Mesenchymal stem cell (in vitro differentiated cells and primary cell): ENCODE results near the gene ARL4C.
A peak's percentile ranks its signal among the peaks of the same experiment; 100 is the strongest.

Source experiments
- DNase-seq: peaks from one replicate; pipeline ENCODE4 v3.0.0-alpha.2; 2013
- H2AFZ ChIP-seq: one replicate; pipeline ENCODE4 v1.6.1; 2013; ENCODE audit warnings: low read depth, mild to moderate bottlenecking, control low read depth, inconsistent platforms, low read length, moderate library complexity
- H2AK5ac ChIP-seq: 2 replicates; pipeline ENCODE4 v1.6.1; 2013; ENCODE audit warnings: low read length, moderate library complexity, mild to moderate bottlenecking, inconsistent platforms; ENCODE audit not compliant: severe bottlenecking
- H2BK120ac ChIP-seq: one replicate; pipeline ENCODE4 v1.6.1; 2013; ENCODE audit warnings: low read depth, mild to moderate bottlenecking, inconsistent platforms, low read length, moderate library complexity
- H2BK12ac ChIP-seq, 2 experiments: one replicate each; pipeline ENCODE4 v1.6.1; 2013; ENCODE audit warnings: inconsistent platforms in 2 of 2, low read length in 2 of 2, mild to moderate bottlenecking in 2 of 2, moderate library complexity in 2 of 2, control low read depth in 1 of 2
- H2BK15ac ChIP-seq: one replicate; pipeline ENCODE4 v1.6.1; 2013; ENCODE audit warnings: mild to moderate bottlenecking, low read depth, inconsistent platforms; ENCODE audit not compliant: poor library complexity, severe bottlenecking
- H2BK5ac ChIP-seq: 2 replicates; pipeline ENCODE4 v1.6.1; 2013; ENCODE audit warnings: low read depth, mild to moderate bottlenecking, low read length, control low read depth, inconsistent platforms; ENCODE audit not compliant: poor library complexity, severe bottlenecking
- H3K14ac ChIP-seq, 2 experiments: one replicate each; pipeline ENCODE4 v1.6.1; 2013; ENCODE audit warnings: inconsistent platforms in 2 of 2, low read length in 2 of 2, control low read depth in 1 of 2, mild to moderate bottlenecking in 1 of 2, moderate library complexity in 1 of 2
- H3K18ac ChIP-seq, 2 experiments: one replicate each; pipeline ENCODE4 v1.6.1; 2013; ENCODE audit warnings: inconsistent platforms in 2 of 2, low read length in 2 of 2, control low read depth in 1 of 2, low read depth in 1 of 2, mild to moderate bottlenecking in 1 of 2
- H3K23ac ChIP-seq, 2 experiments: one replicate each; pipeline ENCODE4 v1.6.1; 2013; ENCODE audit warnings: inconsistent platforms in 2 of 2, low read length in 2 of 2, mild to moderate bottlenecking in 2 of 2, moderate library complexity in 2 of 2, control low read depth in 1 of 2
- H3K27ac ChIP-seq: 2 replicates; pipeline ENCODE4 v1.5.1; 2013; ENCODE audit warnings: mild to moderate bottlenecking, moderate library complexity, low read length, control low read depth, inconsistent platforms; ENCODE audit not compliant: poor library complexity, severe bottlenecking
- H3K27me3 ChIP-seq, 2 experiments: 2 replicates each; pipeline versions ENCODE4 v1.6.1 to v1.7.0; 2013; ENCODE audit warnings: low read length in 2 of 2, mild to moderate bottlenecking in 2 of 2, moderate library complexity in 2 of 2, control low read depth in 1 of 2, inconsistent platforms in 1 of 2; ENCODE audit not compliant: control insufficient read depth in 1 of 2, insufficient read depth in 1 of 2
- H3K36me3 ChIP-seq, 2 experiments: 2 replicates each; pipeline versions ENCODE4 v1.6.1 to v1.7.0; 2013; ENCODE audit warnings: low read length in 2 of 2, control low read depth in 1 of 2, inconsistent platforms in 1 of 2, low read depth in 1 of 2, mild to moderate bottlenecking in 1 of 2; ENCODE audit not compliant: insufficient read depth in 2 of 2, control insufficient read depth in 1 of 2
- H3K4ac ChIP-seq, 2 experiments: one replicate each; pipeline ENCODE4 v1.6.1; 2013; ENCODE audit warnings: inconsistent platforms in 2 of 2, low read length in 2 of 2, mild to moderate bottlenecking in 2 of 2, moderate library complexity in 2 of 2, control low read depth in 1 of 2, low read depth in 1 of 2
- H3K4me1 ChIP-seq: 2 replicates; pipeline ENCODE4 v1.6.1; 2013; ENCODE audit warnings: low read depth, low read length, control low read depth; ENCODE audit not compliant: control insufficient read depth, insufficient read depth
- H3K4me2 ChIP-seq: 2 replicates; pipeline ENCODE4 v1.6.1; 2013; ENCODE audit warnings: low read length, mild to moderate bottlenecking, inconsistent platforms; ENCODE audit not compliant: poor library complexity, severe bottlenecking
- H3K4me3 ChIP-seq, 2 experiments: 2 replicates each; pipeline versions ENCODE4 v1.5.1 to v1.7.0; 2013; ENCODE audit warnings: low read length in 2 of 2, mild to moderate bottlenecking in 2 of 2, control low read depth in 1 of 2, low read depth in 1 of 2; ENCODE audit not compliant: insufficient read depth in 1 of 2
- H3K79me1 ChIP-seq: replicated peaks from 2 replicates; pipeline ENCODE4 v1.6.1; 2013; ENCODE audit warnings: mild to moderate bottlenecking, control low read depth, low read length, inconsistent platforms; ENCODE audit not compliant: poor library complexity, severe bottlenecking
- H3K9ac ChIP-seq: 2 replicates; pipeline ENCODE4 v1.7.0; 2013; ENCODE audit warnings: mild to moderate bottlenecking, low read length, moderate library complexity
- H3K9me3 ChIP-seq: 2 replicates; pipeline ENCODE4 v1.7.0; 2013; ENCODE audit warnings: mild to moderate bottlenecking, low read length; ENCODE audit not compliant: control insufficient read depth
- H4K8ac ChIP-seq: one replicate; pipeline ENCODE4 v1.6.1; 2013; ENCODE audit warnings: inconsistent platforms, mild to moderate bottlenecking, low read length, moderate library complexity
- H4K91ac ChIP-seq: one replicate; pipeline ENCODE4 v1.6.1; 2013; ENCODE audit warnings: mild to moderate bottlenecking, low read length, inconsistent platforms
- WGBS: methylation state at CpG from one replicate; pipeline ENCODE4 v1.1.7; 2013; ENCODE audit warnings: mixed read lengths; 5-methylcytosine and 5-hydroxymethylcytosine counted together

Gene ARL4C

GRCh38 chr2:234454433-234454832 lies 42.4 kb downstream of the ARL4C start:
- Histone ChIP-seq H3K9ac (no peak overlapping the region), H3K23ac (no peak overlapping the region), H4K8ac (no peak overlapping the region), H3K18ac (no peak overlapping the region), H3K27ac (no peak overlapping the region), H3K9me3 (no peaks in the 10 kb centered on the region), H3K4me3 (no peak overlapping the region), H2AFZ (no peak overlapping the region), H2BK120ac (no peak overlapping the region), H2AK5ac (no peak overlapping the region), H3K14ac (no peak overlapping the region), H3K4me2 (no peak overlapping the region), H3K4ac (no peak overlapping the region), H3K79me1 (peaks cover 3% of the 10 kb centered on the region), H2BK5ac (no peak overlapping the region), H3K4me1 (peaks cover 9% of the 10 kb centered on the region), H2BK15ac (no peak overlapping the region), H3K27me3 (no peaks in the 10 kb centered on the region), H4K91ac (no peak overlapping the region), H2BK12ac (no peak overlapping the region), H3K36me3 (no peaks in the 10 kb centered on the region)
- no CpG with 5 or more reads among the region's 4 CpGs for WGBS
- DNase-seq: no peak

- Histone ChIP-seq H3K4ac (no peak overlapping the region), H2AK5ac (peak overlapping the region; percentile 99), H2BK120ac (peak overlapping the region; percentile 34), H3K18ac (peak overlapping the region in 1 of 2 experiments; percentile 33), H3K4me1 (peaks cover 9% of the 10 kb centered on the region), H2BK5ac (no peak overlapping the region), H3K9me3 (no peaks in the 10 kb centered on the region), H2BK15ac (peak overlapping the region; percentile 89), H3K27me3 (no peaks in the 10 kb centered on the region), H3K23ac (no peak overlapping the region), H2AFZ (no peak overlapping the region), H4K8ac (no peak overlapping the region), H3K27ac (no peak overlapping the region), H3K79me1 (peaks cover 3% of the 10 kb centered on the region), H4K91ac (peak overlapping the region; percentile 68), H3K36me3 (no peaks in the 10 kb centered on the region), H3K9ac (no peak overlapping the region), H2BK12ac (peak overlapping the region in 1 of 2 experiments; percentile 77), H3K4me3 (no peak overlapping the region), H3K14ac (no peak overlapping the region), H3K4me2 (no peak overlapping the region)
- whole genome bisulfite sequencing: 97% methylated on average over 5 of the region's 5 CpGs
- DNase-seq: no peak
Observed at GRCh38 chr2:234453216-234453615, 43.7 kb downstream of the ARL4C start.

- Histone ChIP-seq H3K9me3 (no peaks in the 10 kb centered on the region), H2BK15ac (no peak overlapping the region), H2BK5ac (no peak overlapping the region), H3K27me3 (no peaks in the 10 kb centered on the region), H3K4me1 (peaks cover 12% of the 10 kb centered on the region), H3K9ac (peak overlapping the region; percentile 42), H3K27ac (peak overlapping the region; percentile 24), H2AK5ac (peak overlapping the region; percentile 92), H3K23ac (no peak overlapping the region), H3K4me2 (no peak overlapping the region), H3K36me3 (no peaks in the 10 kb centered on the region), H3K79me1 (peaks cover 3% of the 10 kb centered on the region), H3K18ac (no peak overlapping the region), H3K14ac (no peak overlapping the region), H2AFZ (no peak overlapping the region), H4K8ac (no peak overlapping the region), H3K4me3 (no peak overlapping the region), H4K91ac (no peak overlapping the region), H3K4ac (peak overlapping the region in 1 of 2 experiments; percentile 8), H2BK120ac (no peak overlapping the region), H2BK12ac (no peak overlapping the region)
- WGBS: 28% methylated on average over 4 of the region's 4 CpGs
- DNase-seq: peak; percentile 85
Observed at GRCh38 chr2:234451852-234452625, 44.8 kb downstream of the ARL4C start.

GRCh38 chr2:234451242-234451641 lies 45.6 kb downstream of the ARL4C start:
- no peaks in the 10 kb centered on the region for H3K9me3 ChIP-seq
- 97% methylated on average over 1 of the region's 2 CpGs for WGBS

More at GRCh38 chr2:234451242-234451641, 45.6 kb downstream of the ARL4C start:
- Histone ChIP-seq H2BK15ac (peak overlapping the region; percentile 90), H3K23ac (no peak overlapping the region), H2BK12ac (peak overlapping the region; percentile 70 to 92), H4K8ac (peak overlapping the region; percentile 52), H3K9ac (peak overlapping the region; percentile 42), H2BK5ac (no peak overlapping the region), H3K27ac (peak overlapping the region; percentile 24), H3K79me1 (peaks cover 3% of the 10 kb centered on the region), H2AFZ (no peak overlapping the region), H3K4me2 (no peak overlapping the region), H3K27me3 (no peaks in the 10 kb centered on the region), H2AK5ac (peak overlapping the region; percentile 92), H3K36me3 (no peaks in the 10 kb centered on the region), H3K14ac (peak overlapping the region in 1 of 2 experiments; percentile 77), H3K4me3 (no peak overlapping the region), H3K4ac (peak overlapping the region; percentile 24 to 41), H3K18ac (peak overlapping the region; percentile 52 to 67), H3K4me1 (peaks cover 17% of the 10 kb centered on the region), H4K91ac (peak overlapping the region; percentile 40), H2BK120ac (no peak overlapping the region)
- no peak for DNase-seq
